GM12878 (cell line): Measurements from ENCODE around the gene SCD5. TPM values are rescaled to one million over a fixed set of nuclear protein-coding genes. Genes with fewer than 3 reads are reported as not detected.

Experiments
- ATAC-seq: fragments of 200-7000 bp; cut with Tn5 transposase; 3 replicates; pipeline ENCODE4 v1.9.1; 2020; ENCODE audit warnings: mild to moderate bottlenecking, moderate library complexity
- BruUV-seq: library from RNA; stranded (reverse); fragments of 400-500 nt; replicated peaks from 2 replicates; lab custom pipeline; 2021; lab: Mats Ljungman, UMichigan
- CTCF ChIA-PET: fragments of 300-600 bp; sonication (Branson Sonifier 250); formaldehyde crosslinking; extraction: SDS; loops from one replicate; lab custom pipeline; 2021; ENCODE audit warnings: inconsistent platforms; lab: Yijun Ruan, JAX
- POLR2A ChIA-PET: fragments of 350-600 bp; formaldehyde crosslinking; extraction: SDS; loops from one replicate; lab custom pipeline; 2021; ENCODE audit warnings: inconsistent platforms; lab: Charles Lee
- RAD21 ChIA-PET: fragments of 300-600 bp; sonication (Branson Sonifier 250); formaldehyde crosslinking; loops from one replicate; lab custom pipeline; 2023; ENCODE audit warnings: antibody characterized with exemption; ENCODE audit not compliant: unreplicated experiment; lab: Charles Lee
- SMC1A ChIA-PET: fragments of 300-600 bp; sonication (Branson Sonifier 250); formaldehyde crosslinking; loops from one replicate; lab custom pipeline; 2023; ENCODE audit not compliant: unreplicated experiment, uncharacterized antibody; lab: Charles Lee
- DNase-seq: peaks from one replicate; pipeline ENCODE4 v3.0.0-alpha.2; 2011; ENCODE audit warnings: low read depth, low spot score
- FAIRE-seq: peaks from 3 replicates; lab custom pipeline; 2011; peaks lifted over from hg19 to GRCh38; lab: Jason Lieb, UNC
- H2AFZ ChIP-seq: 2 replicates; pipeline ENCODE4 v1.6.0; 2011; ENCODE audit warnings: low read depth, low read length, control low read depth; ENCODE audit not compliant: control insufficient read depth
- H3K27ac ChIP-seq: 2 replicates; pipeline ENCODE4 v1.5.1; 2011; ENCODE audit warnings: control low read depth; ENCODE audit not compliant: control insufficient read depth, insufficient read depth
- H3K27me3 ChIP-seq, 2 experiments: replicated peaks in 1 of 2; 2 replicates each; pipeline versions ENCODE4 v1.6.0 to v1.6.1; 2011; ENCODE audit warnings: low read length in 1 of 2; ENCODE audit not compliant: control insufficient read depth in 2 of 2, insufficient read depth in 2 of 2
- H3K36me3 ChIP-seq, 2 experiments: 2 replicates each; pipeline ENCODE4 v1.5.1; 2011; ENCODE audit warnings: low read length in 1 of 2; ENCODE audit not compliant: control insufficient read depth in 2 of 2, insufficient read depth in 2 of 2
- H3K4me1 ChIP-seq: 2 replicates; pipeline ENCODE4 v1.6.1; 2011; ENCODE audit warnings: mild to moderate bottlenecking, low read length, moderate library complexity, mixed read lengths; ENCODE audit not compliant: control insufficient read depth, insufficient read depth
- H3K4me2 ChIP-seq: 2 replicates; pipeline ENCODE4 v1.6.0; 2011; ENCODE audit warnings: control low read depth; ENCODE audit not compliant: control insufficient read depth, insufficient read depth
- H3K4me3 ChIP-seq: fragments of 200-600 bp; sonication (generic); 2 replicates; pipeline ENCODE4 v1.5.1; 2016
- H3K79me2 ChIP-seq: 2 replicates; pipeline ENCODE4 v1.6.0; 2011; ENCODE audit warnings: low read length; ENCODE audit not compliant: control insufficient read depth, insufficient read depth
- H3K9ac ChIP-seq: 2 replicates; pipeline ENCODE4 v1.8.0; 2011; ENCODE audit warnings: low read length, control low read depth, mixed read lengths; ENCODE audit not compliant: control insufficient read depth, insufficient read depth
- H3K9me3 ChIP-seq: replicated peaks from 3 replicates; pipeline ENCODE4 v1.5.1; 2011; ENCODE audit warnings: mild to moderate bottlenecking, low read length; ENCODE audit not compliant: control insufficient read depth, insufficient read depth
- H4K20me1 ChIP-seq: 2 replicates; pipeline ENCODE4 v1.6.0; 2011; ENCODE audit not compliant: control insufficient read depth, insufficient read depth
- DPF2 ChIP-seq: fragments of 450-650 bp; IDR thresholded peaks from 2 replicates; pipeline ENCODE4 v1.6.1; 2017; ENCODE audit warnings: mild to moderate bottlenecking
- FOS ChIP-seq: IDR thresholded peaks from 3 replicates; pipeline ENCODE4 v1.6.1; 2011; ENCODE audit warnings: borderline replicate concordance; ENCODE audit not compliant: insufficient read length; ENCODE audit errors: extremely low read depth
- FOXM1 ChIP-seq: IDR thresholded peaks from 2 replicates; pipeline ENCODE4 v1.6.1; 2012; ENCODE audit warnings: low read depth, mild to moderate bottlenecking, inconsistent platforms, low read length, moderate library complexity
- HCFC1 ChIP-seq: fragments of 150-350 bp; IDR thresholded peaks from 2 replicates; pipeline ENCODE4 v1.6.1; 2014; ENCODE audit warnings: low read length
- HDGF ChIP-seq: fragments of 450-650 bp; IDR thresholded peaks from 2 replicates; pipeline ENCODE4 v1.6.1; 2016; ENCODE audit warnings: antibody characterized with exemption
- JUNB ChIP-seq: IDR thresholded peaks from 2 replicates; pipeline ENCODE4 v1.6.1; 2016; ENCODE audit warnings: antibody characterized with exemption, mild to moderate bottlenecking
- PML ChIP-seq: IDR thresholded peaks from 2 replicates; pipeline ENCODE4 v1.6.1; 2012; ENCODE audit warnings: low read length, inconsistent platforms
- POLR2AphosphoS5 ChIP-seq: IDR thresholded peaks from 2 replicates; pipeline ENCODE4 v1.6.1; 2011; ENCODE audit warnings: mild to moderate bottlenecking, low read length, inconsistent platforms
- SUZ12 ChIP-seq: fragments of 200-600 bp; sonication (generic); IDR thresholded peaks from one replicate; pipeline ENCODE4 v1.6.1; 2018; ENCODE audit warnings: antibody characterized with exemption, mild to moderate bottlenecking; ENCODE audit not compliant: unreplicated experiment
- TCF7 ChIP-seq: IDR thresholded peaks from 2 replicates; pipeline ENCODE4 v1.6.1; 2014; ENCODE audit warnings: antibody characterized with exemption, borderline replicate concordance
- WGBS: methylation state at CpG from one replicate; pipeline ENCODE4 v1.1.6; 2016; ENCODE audit warnings: low lambda C conversion rate; ENCODE audit not compliant: insufficient replicate concordance, insufficient coverage; ENCODE audit errors: missing lambda C conversion rate; 5-methylcytosine and 5-hydroxymethylcytosine counted together
- in situ Hi-C: fragments of 300-500 bp; cut with MboI; formaldehyde crosslinking; loops from 9 replicates; pipeline ENCODE4 v1.14.3; 2018; ENCODE audit warnings: mixed read lengths
- intact Hi-C: fragments of 100-400 bp; cut with micrococcal nuclease; formaldehyde crosslinking; loops from one replicate; pipeline ENCODE4 v1.14.2; 2022; ENCODE audit not compliant: unreplicated experiment
- polyA plus RNA-seq, 11 experiments: library from polyadenylated mRNA; depleted of rRNA in 4 of 11; unstranded in 6 of 11; stranded (reverse) in 5 of 11; fragments of >200 nt; fragmentation: Nextera tagmentation in 4 of 11; fragmentation: Illumina TruSeq in 1 of 11; extraction: Ambion mirVana in 4 of 11; extraction: Trizol in 1 of 11; gene quantifications; 1 replicate in 1 of 11; 2 replicates in 10 of 11; pipeline versions ENCODE4 v1.2.1 to v1.2.3, GENCODE V29; 2011 to 2016; ENCODE audit warnings: inconsistent platforms in 2 of 11, missing spikeins in 2 of 11, low read depth in 1 of 11
- total RNA-seq, 4 experiments: library from RNA; depleted of rRNA in 3 of 4; stranded (reverse); fragments of >200 nt in 3 of 4; fragmentation: Illumina TruSeq in 1 of 4; extraction: Trizol in 1 of 4; gene quantifications; 2 replicates each; pipeline versions ENCODE4 v1.2.1 to v1.2.3, GENCODE V29; 2013 to 2021
- TF ChIP-seq, protein P1 (sequence below): IDR thresholded peaks from 2 replicates; pipeline ENCODE4 v1.6.1; 2011; ENCODE audit warnings: borderline replicate concordance, low read depth, mild to moderate bottlenecking, moderate library complexity, mixed read lengths, low read length; ENCODE audit not compliant: insufficient read depth; ENCODE audit errors: extremely low read length
- TF ChIP-seq, protein P2 (sequence below): fragments of 450-650 bp; formaldehyde crosslinking; IDR thresholded peaks from 2 replicates; pipeline ENCODE4 v1.4.0; 2020; ENCODE audit warnings: mild to moderate bottlenecking, moderate library complexity
- TF ChIP-seq, protein P3 (sequence below): IDR thresholded peaks from 2 replicates; pipeline ENCODE4 v1.6.1; 2012; ENCODE audit warnings: mild to moderate bottlenecking, low read depth, low read length

SCD5 gene
- total and polyA plus RNA-seq, 10 of the 15 experiments (the other 5 are each of a cell fraction or from before 2014, with no cell fraction given): 2.4 to 15.0 (median 4.2) TPM

DNA sequence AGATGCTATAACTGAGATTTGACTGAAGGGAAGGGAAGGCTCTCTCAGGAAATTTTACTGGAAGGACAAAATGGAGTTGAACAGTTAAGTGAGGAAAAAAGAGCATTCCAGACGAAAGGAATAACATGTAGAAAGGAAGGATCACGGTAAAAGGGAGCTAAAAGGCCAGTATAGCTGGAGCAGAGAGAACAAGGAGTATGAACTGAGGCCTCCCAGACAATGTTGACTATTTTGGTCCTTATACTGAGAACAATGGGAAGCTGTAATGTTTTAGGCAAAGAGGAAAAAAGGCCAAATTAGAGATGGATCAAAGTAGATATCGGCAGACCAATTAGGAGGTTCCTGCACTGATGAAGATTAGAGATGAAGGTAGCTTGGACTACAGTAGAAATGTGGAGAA, 26.8 kb upstream of the SCD5 start:
- no TSS peak for BruUV-seq
- Histone ChIP-seq H3K4me3 (no peak overlapping the region), H3K36me3 (peaks cover 2 to 29% of the 10 kb centered on the region in 2 experiments; a peak in 3 of 4 replicates), H3K79me2 (no peaks in the 10 kb centered on the region), H4K20me1 (no peaks in the 10 kb centered on the region), H3K4me2 (no peak overlapping the region), H3K9me3 (no peaks in the 10 kb centered on the region), H2AFZ (no peak overlapping the region), H3K4me1 (no peaks in the 10 kb centered on the region), H3K9ac (no peak overlapping the region), H3K27ac (no peak overlapping the region), H3K27me3 (no peaks in the 10 kb centered on the region)
- RAD21 ChIA-PET: no interaction called here
- WGBS: 93% methylated on average over 3 of the region's 3 CpGs
- in situ Hi-C loops (no loop called here), intact Hi-C loops (no loop called here)
- CTCF ChIA-PET: no interaction called here
- no peak for FAIRE-seq
- SMC1A ChIA-PET: no interaction called here
- POLR2A ChIA-PET: interaction anchor here (0.5 kb wide), 1 partner anchor 372 kb away, joined by 3 read pairs; no protein-coding TSS in a partner anchor
- DNase-seq: no peak
- ATAC-seq: no peak
- TF ChIP-seq, protein P1, sequence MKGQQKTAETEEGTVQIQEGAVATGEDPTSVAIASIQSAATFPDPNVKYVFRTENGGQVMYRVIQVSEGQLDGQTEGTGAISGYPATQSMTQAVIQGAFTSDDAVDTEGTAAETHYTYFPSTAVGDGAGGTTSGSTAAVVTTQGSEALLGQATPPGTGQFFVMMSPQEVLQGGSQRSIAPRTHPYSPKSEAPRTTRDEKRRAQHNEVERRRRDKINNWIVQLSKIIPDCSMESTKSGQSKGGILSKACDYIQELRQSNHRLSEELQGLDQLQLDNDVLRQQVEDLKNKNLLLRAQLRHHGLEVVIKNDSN: no peak
- TF ChIP-seq SUZ12: no peak
- no peak for TF ChIP-seq POLR2AphosphoS5
- no peak for TF ChIP-seq JUNB
- TF ChIP-seq FOS: no peak
- no peak for TF ChIP-seq FOXM1
- TF ChIP-seq, protein P2, sequence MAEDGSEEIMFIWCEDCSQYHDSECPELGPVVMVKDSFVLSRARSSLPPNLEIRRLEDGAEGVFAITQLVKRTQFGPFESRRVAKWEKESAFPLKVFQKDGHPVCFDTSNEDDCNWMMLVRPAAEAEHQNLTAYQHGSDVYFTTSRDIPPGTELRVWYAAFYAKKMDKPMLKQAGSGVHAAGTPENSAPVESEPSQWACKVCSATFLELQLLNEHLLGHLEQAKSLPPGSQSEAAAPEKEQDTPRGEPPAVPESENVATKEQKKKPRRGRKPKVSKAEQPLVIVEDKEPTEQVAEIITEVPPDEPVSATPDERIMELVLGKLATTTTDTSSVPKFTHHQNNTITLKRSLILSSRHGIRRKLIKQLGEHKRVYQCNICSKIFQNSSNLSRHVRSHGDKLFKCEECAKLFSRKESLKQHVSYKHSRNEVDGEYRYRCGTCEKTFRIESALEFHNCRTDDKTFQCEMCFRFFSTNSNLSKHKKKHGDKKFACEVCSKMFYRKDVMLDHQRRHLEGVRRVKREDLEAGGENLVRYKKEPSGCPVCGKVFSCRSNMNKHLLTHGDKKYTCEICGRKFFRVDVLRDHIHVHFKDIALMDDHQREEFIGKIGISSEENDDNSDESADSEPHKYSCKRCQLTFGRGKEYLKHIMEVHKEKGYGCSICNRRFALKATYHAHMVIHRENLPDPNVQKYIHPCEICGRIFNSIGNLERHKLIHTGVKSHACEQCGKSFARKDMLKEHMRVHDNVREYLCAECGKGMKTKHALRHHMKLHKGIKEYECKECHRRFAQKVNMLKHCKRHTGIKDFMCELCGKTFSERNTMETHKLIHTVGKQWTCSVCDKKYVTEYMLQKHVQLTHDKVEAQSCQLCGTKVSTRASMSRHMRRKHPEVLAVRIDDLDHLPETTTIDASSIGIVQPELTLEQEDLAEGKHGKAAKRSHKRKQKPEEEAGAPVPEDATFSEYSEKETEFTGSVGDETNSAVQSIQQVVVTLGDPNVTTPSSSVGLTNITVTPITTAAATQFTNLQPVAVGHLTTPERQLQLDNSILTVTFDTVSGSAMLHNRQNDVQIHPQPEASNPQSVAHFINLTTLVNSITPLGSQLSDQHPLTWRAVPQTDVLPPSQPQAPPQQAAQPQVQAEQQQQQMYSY (CRISPR knock-in tag): no peak
- TF ChIP-seq HCFC1: no peak
- no peak for TF ChIP-seq HDGF
- TF ChIP-seq TCF7: no peak
- TF ChIP-seq PML: no peak
- TF ChIP-seq, protein P3, sequence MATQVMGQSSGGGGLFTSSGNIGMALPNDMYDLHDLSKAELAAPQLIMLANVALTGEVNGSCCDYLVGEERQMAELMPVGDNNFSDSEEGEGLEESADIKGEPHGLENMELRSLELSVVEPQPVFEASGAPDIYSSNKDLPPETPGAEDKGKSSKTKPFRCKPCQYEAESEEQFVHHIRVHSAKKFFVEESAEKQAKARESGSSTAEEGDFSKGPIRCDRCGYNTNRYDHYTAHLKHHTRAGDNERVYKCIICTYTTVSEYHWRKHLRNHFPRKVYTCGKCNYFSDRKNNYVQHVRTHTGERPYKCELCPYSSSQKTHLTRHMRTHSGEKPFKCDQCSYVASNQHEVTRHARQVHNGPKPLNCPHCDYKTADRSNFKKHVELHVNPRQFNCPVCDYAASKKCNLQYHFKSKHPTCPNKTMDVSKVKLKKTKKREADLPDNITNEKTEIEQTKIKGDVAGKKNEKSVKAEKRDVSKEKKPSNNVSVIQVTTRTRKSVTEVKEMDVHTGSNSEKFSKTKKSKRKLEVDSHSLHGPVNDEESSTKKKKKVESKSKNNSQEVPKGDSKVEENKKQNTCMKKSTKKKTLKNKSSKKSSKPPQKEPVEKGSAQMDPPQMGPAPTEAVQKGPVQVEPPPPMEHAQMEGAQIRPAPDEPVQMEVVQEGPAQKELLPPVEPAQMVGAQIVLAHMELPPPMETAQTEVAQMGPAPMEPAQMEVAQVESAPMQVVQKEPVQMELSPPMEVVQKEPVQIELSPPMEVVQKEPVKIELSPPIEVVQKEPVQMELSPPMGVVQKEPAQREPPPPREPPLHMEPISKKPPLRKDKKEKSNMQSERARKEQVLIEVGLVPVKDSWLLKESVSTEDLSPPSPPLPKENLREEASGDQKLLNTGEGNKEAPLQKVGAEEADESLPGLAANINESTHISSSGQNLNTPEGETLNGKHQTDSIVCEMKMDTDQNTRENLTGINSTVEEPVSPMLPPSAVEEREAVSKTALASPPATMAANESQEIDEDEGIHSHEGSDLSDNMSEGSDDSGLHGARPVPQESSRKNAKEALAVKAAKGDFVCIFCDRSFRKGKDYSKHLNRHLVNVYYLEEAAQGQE: no peak
- TF ChIP-seq DPF2: no peak
